HCT116 (cell line): Measurements from ENCODE around the gene TMEM150C. TPM values are rescaled to one million over a fixed set of nuclear protein-coding genes. Genes with fewer than 3 reads are reported as not detected.

ENCODE experiments used
- ATAC-seq: fragments of 200-7000 bp; cut with Tn5 transposase; 2 replicates; pipeline ENCODE4 v1.9.1; 2020; ENCODE audit warnings: mild to moderate bottlenecking, moderate library complexity
- BruUV-seq: library from RNA; stranded (reverse); fragments of 400-500 nt; replicated peaks from 2 replicates; lab custom pipeline; 2021; lab: Mats Ljungman, UMichigan
- CTCF ChIA-PET: fragments of 300-600 bp; sonication (Branson Sonifier 250); formaldehyde crosslinking; loops from one replicate; lab custom pipeline; 2021; ENCODE audit warnings: antibody characterized with exemption; lab: Charles Lee
- POLR2A ChIA-PET: fragments of 300-600, 350-600 bp; sonication (Branson Sonifier 250); formaldehyde crosslinking; loops from one replicate; lab custom pipeline; 2021; ENCODE audit warnings: antibody characterized with exemption; lab: Charles Lee
- RAD21 ChIA-PET, 2 experiments: fragments of 300-600 bp; sonication (Branson Sonifier 250); formaldehyde crosslinking; loops; one replicate each; lab custom pipeline; 2023; ENCODE audit warnings: low total read pairs in 2 of 2; ENCODE audit not compliant: uncharacterized antibody in 2 of 2, unreplicated experiment in 2 of 2, low non-redundant PET in 1 of 2; lab: Charles Lee
- DNase-seq: peaks from one replicate; pipeline ENCODE4 v3.0.0-alpha.2; 2010; ENCODE audit warnings: low read depth, low spot score
- H2AFZ ChIP-seq: fragments of 200-600 bp; shearing (Covaris generic), sonication (generic); 2 replicates; pipeline ENCODE4 v1.6.1; 2017; ENCODE audit warnings: low read depth, mixed run types, mixed read lengths, antibody characterized with exemption, low read length; ENCODE audit not compliant: poor library complexity, severe bottlenecking
- H3K27ac ChIP-seq: 2 replicates; pipeline ENCODE4 v1.5.1; 2012; ENCODE audit warnings: low read depth, low read length
- H3K27me3 ChIP-seq: fragments of 200-600 bp; sonication (generic); 2 replicates; pipeline ENCODE4 v1.6.1; 2016; ENCODE audit warnings: mixed run types, low read length, mixed read lengths; ENCODE audit not compliant: insufficient read depth
- H3K36me3 ChIP-seq, 2 experiments: fragments of 200-500 bp in 1 of 2; fragments of 200-600 bp in 1 of 2; sonication (Bioruptor generic) in 1 of 2; sonication (generic) in 1 of 2; 2 replicates each; pipeline versions ENCODE4 v1.5.1 to v1.6.1; 2014 to 2016; ENCODE audit warnings: low read length in 2 of 2, inconsistent platforms in 1 of 2, mixed read lengths in 1 of 2, mixed run types in 1 of 2; ENCODE audit not compliant: insufficient read depth in 2 of 2, control insufficient read depth in 1 of 2
- H3K4me1 ChIP-seq, 2 experiments: fragments of 200-600 bp in 1 of 2; sonication (generic) in 1 of 2; 2 replicates each; pipeline versions ENCODE4 v1.5.1 to v1.6.1; 2012 to 2017; ENCODE audit warnings: low read length in 2 of 2, inconsistent platforms in 1 of 2, mild to moderate bottlenecking in 1 of 2, mixed read lengths in 1 of 2, mixed run types in 1 of 2, moderate library complexity in 1 of 2; ENCODE audit not compliant: insufficient read depth in 2 of 2, control insufficient read depth in 1 of 2
- H3K4me2 ChIP-seq: fragments of 200-600 bp; sonication (generic); 2 replicates; pipeline ENCODE4 v1.6.1; 2017; ENCODE audit warnings: mixed run types, low read length, mixed read lengths
- H3K4me3 ChIP-seq, 2 experiments: fragments of 200-600 bp in 1 of 2; sonication (generic) in 1 of 2; replicated peaks in 1 of 2; 2 replicates each; pipeline ENCODE4 v1.5.1; 2011 to 2016; ENCODE audit warnings: low read length in 2 of 2, control low read depth in 1 of 2, low read depth in 1 of 2, mild to moderate bottlenecking in 1 of 2, mixed read lengths in 1 of 2, mixed run types in 1 of 2
- H3K79me2 ChIP-seq: fragments of 200-600 bp; sonication (generic); 2 replicates; pipeline ENCODE4 v1.6.1; 2017; ENCODE audit warnings: mild to moderate bottlenecking, mixed run types, low read length, moderate library complexity, mixed read lengths; ENCODE audit not compliant: insufficient read depth
- H3K9ac ChIP-seq: fragments of 200-600 bp; sonication (generic); 2 replicates; pipeline ENCODE4 v1.6.1; 2016; ENCODE audit warnings: low read length, mixed read lengths
- H3K9me2 ChIP-seq: fragments of 200-600 bp; sonication (generic), shearing (Covaris generic); 2 replicates; pipeline ENCODE4 v1.6.1; 2017; ENCODE audit warnings: mixed run types, mild to moderate bottlenecking, moderate library complexity; ENCODE audit not compliant: insufficient read depth
- H3K9me3 ChIP-seq, 2 experiments: fragments of 200-500 bp in 1 of 2; fragments of 200-600 bp in 1 of 2; sonication (Bioruptor generic) in 1 of 2; sonication (generic) in 1 of 2; 2 replicates each; pipeline ENCODE4 v1.6.1; 2014 to 2017; ENCODE audit warnings: low read length in 2 of 2, mixed read lengths in 2 of 2, inconsistent platforms in 1 of 2, low read depth in 1 of 2, mild to moderate bottlenecking in 1 of 2, mixed run types in 1 of 2, moderate library complexity in 1 of 2; ENCODE audit not compliant: control insufficient read depth in 1 of 2, insufficient read depth in 1 of 2
- H4K20me1 ChIP-seq: fragments of 200-600 bp; sonication (generic), shearing (Covaris generic); 2 replicates; pipeline ENCODE4 v1.6.1; 2017; ENCODE audit warnings: mixed run types, mild to moderate bottlenecking, moderate library complexity; ENCODE audit not compliant: insufficient read depth
- ATF3 ChIP-seq: IDR thresholded peaks from 2 replicates; pipeline ENCODE4 v1.6.1; 2012
- CBX3 ChIP-seq: IDR thresholded peaks from 2 replicates; pipeline ENCODE4 v1.6.1; 2012; ENCODE audit warnings: low read depth
- CEBPB ChIP-seq: IDR thresholded peaks from 2 replicates; pipeline ENCODE4 v1.6.1; 2012; ENCODE audit warnings: low read depth
- EZH2 ChIP-seq: fragments of 200-600 bp; sonication (generic); IDR thresholded peaks from 2 replicates; pipeline ENCODE4 v1.6.1; 2017; ENCODE audit warnings: antibody characterized with exemption, mixed run types
- EZH2phosphoT487 ChIP-seq: fragments of 200-600 bp; IDR thresholded peaks from 2 replicates; pipeline ENCODE4 v1.6.1; 2018; ENCODE audit warnings: antibody characterized with exemption, borderline replicate concordance
- FOSL1 ChIP-seq: IDR thresholded peaks from 2 replicates; pipeline ENCODE4 v1.6.1; 2012; ENCODE audit warnings: low read depth
- JUND ChIP-seq: IDR thresholded peaks from 2 replicates; pipeline ENCODE4 v1.6.1; 2012
- RAD21 ChIP-seq: IDR thresholded peaks from 2 replicates; pipeline ENCODE4 v1.6.1; 2012; ENCODE audit warnings: low read depth, mild to moderate bottlenecking
- SP1 ChIP-seq: IDR thresholded peaks from 2 replicates; pipeline ENCODE4 v1.6.1; 2012; ENCODE audit warnings: low read depth
- SRF ChIP-seq: IDR thresholded peaks from 2 replicates; pipeline ENCODE4 v1.6.1; 2012; ENCODE audit warnings: low read depth
- ZFX ChIP-seq: fragments of 450-650 bp; IDR thresholded peaks from 2 replicates; pipeline ENCODE4 v1.6.1; 2017
- ZNF274 ChIP-seq: fragments of 200-500 bp; sonication (Bioruptor generic); IDR thresholded peaks from 2 replicates; pipeline ENCODE4 v1.6.1; 2014; ENCODE audit warnings: mild to moderate bottlenecking, low read depth, low read length, inconsistent platforms
- intact Hi-C: fragments of 100-400 bp; cut with micrococcal nuclease; formaldehyde crosslinking; loops from 2 replicates; pipeline ENCODE4 v1.10.0; 2022
- total RNA-seq: library from RNA; stranded (reverse); gene quantifications from one replicate; pipeline ENCODE4 v1.2.1, GENCODE V29; 2021; ENCODE audit not compliant: unreplicated experiment
- TF ChIP-seq, protein P1 (sequence below): IDR thresholded peaks from 2 replicates; pipeline ENCODE4 v1.6.1; 2012; ENCODE audit warnings: low read depth
- TF ChIP-seq, protein P2 (sequence below): IDR thresholded peaks from 2 replicates; pipeline ENCODE4 v1.6.1; 2012
- TF ChIP-seq, protein P3 (sequence below): IDR thresholded peaks from 2 replicates; pipeline ENCODE4 v1.6.1; 2011; ENCODE audit warnings: mild to moderate bottlenecking, low read length, moderate library complexity; ENCODE audit not compliant: insufficient replicate concordance; ENCODE audit errors: extremely low read depth

The TMEM150C gene
- total RNA-seq, 1 experiment from 2014 or later = 1.2 TPM

GRCh38 chr4:82484996-82485783 is 76.6 kb downstream of the TMEM150C start:
- CTCF ChIA-PET = no interaction called here
- intact Hi-C loops = no loop called here
- H3K27me3 ChIP-seq = no peaks in the 10 kb centered on the region

More at GRCh38 chr4:82484996-82485783, 76.6 kb downstream of the TMEM150C start:
- no peak overlapping the region for H3K4me2 ChIP-seq
- RAD21 ChIA-PET = no interaction called here
- no peaks in the 10 kb centered on the region for H4K20me1 ChIP-seq
- DNase-seq (no peak), ATAC-seq (no peak)
- BruUV-seq = no TSS peak
- no peaks in the 10 kb centered on the region for H3K9me2 ChIP-seq
- no peaks in the 10 kb centered on the region for H3K36me3 ChIP-seq
- H3K79me2 ChIP-seq = no peaks in the 10 kb centered on the region
- no peak overlapping the region for H3K9ac ChIP-seq
- no peak for TF ChIP-seq EZH2phosphoT487
- TF ChIP-seq JUND = no peak
- no peak for TF ChIP-seq CEBPB
- no peak for TF ChIP-seq SP1
- TF ChIP-seq, protein P1, sequence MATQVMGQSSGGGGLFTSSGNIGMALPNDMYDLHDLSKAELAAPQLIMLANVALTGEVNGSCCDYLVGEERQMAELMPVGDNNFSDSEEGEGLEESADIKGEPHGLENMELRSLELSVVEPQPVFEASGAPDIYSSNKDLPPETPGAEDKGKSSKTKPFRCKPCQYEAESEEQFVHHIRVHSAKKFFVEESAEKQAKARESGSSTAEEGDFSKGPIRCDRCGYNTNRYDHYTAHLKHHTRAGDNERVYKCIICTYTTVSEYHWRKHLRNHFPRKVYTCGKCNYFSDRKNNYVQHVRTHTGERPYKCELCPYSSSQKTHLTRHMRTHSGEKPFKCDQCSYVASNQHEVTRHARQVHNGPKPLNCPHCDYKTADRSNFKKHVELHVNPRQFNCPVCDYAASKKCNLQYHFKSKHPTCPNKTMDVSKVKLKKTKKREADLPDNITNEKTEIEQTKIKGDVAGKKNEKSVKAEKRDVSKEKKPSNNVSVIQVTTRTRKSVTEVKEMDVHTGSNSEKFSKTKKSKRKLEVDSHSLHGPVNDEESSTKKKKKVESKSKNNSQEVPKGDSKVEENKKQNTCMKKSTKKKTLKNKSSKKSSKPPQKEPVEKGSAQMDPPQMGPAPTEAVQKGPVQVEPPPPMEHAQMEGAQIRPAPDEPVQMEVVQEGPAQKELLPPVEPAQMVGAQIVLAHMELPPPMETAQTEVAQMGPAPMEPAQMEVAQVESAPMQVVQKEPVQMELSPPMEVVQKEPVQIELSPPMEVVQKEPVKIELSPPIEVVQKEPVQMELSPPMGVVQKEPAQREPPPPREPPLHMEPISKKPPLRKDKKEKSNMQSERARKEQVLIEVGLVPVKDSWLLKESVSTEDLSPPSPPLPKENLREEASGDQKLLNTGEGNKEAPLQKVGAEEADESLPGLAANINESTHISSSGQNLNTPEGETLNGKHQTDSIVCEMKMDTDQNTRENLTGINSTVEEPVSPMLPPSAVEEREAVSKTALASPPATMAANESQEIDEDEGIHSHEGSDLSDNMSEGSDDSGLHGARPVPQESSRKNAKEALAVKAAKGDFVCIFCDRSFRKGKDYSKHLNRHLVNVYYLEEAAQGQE = no peak
- no peak for TF ChIP-seq SRF
- TF ChIP-seq ATF3 = no peak
- no peak for TF ChIP-seq RAD21
- no peak for TF ChIP-seq EZH2
- TF ChIP-seq ZNF274 = no peak
- TF ChIP-seq, protein P2, sequence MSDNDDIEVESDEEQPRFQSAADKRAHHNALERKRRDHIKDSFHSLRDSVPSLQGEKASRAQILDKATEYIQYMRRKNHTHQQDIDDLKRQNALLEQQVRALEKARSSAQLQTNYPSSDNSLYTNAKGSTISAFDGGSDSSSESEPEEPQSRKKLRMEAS = no peak
- no peak for TF ChIP-seq CBX3
- no peak for TF ChIP-seq FOSL1
- TF ChIP-seq, protein P3, sequence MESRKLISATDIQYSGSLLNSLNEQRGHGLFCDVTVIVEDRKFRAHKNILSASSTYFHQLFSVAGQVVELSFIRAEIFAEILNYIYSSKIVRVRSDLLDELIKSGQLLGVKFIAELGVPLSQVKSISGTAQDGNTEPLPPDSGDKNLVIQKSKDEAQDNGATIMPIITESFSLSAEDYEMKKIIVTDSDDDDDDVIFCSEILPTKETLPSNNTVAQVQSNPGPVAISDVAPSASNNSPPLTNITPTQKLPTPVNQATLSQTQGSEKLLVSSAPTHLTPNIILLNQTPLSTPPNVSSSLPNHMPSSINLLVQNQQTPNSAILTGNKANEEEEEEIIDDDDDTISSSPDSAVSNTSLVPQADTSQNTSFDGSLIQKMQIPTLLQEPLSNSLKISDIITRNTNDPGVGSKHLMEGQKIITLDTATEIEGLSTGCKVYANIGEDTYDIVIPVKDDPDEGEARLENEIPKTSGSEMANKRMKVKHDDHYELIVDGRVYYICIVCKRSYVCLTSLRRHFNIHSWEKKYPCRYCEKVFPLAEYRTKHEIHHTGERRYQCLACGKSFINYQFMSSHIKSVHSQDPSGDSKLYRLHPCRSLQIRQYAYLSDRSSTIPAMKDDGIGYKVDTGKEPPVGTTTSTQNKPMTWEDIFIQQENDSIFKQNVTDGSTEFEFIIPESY = no peak
- no peak for TF ChIP-seq ZFX
- H3K4me1 ChIP-seq = no peaks in the 10 kb centered on the region
- H3K9me3 ChIP-seq = no peaks in the 10 kb centered on the region
- H2AFZ ChIP-seq = no peak overlapping the region
- H3K27ac ChIP-seq = no peak overlapping the region
- H3K4me3 ChIP-seq = no peak overlapping the region
- POLR2A ChIA-PET = no interaction called here
